ENCODE measurements around the gene KLRK1.
"Not testable (repeated sequence)": the region's sequence is repeated elsewhere in the genome, so short reads cannot be mapped to it uniquely, and the experiment has no call there.

KLRK1 gene

GRCh38 chr12:10361084-10361483, 28.8 kb downstream of the KLRK1 start:
- peaks cover 11 to 12% of the 10 kb centered on the region in 2 donors for H3K4me1 ChIP-seq (ENCODE audit: control insufficient read depth in 1 of 2, insufficient read depth in 2 of 2, low read length in 2 of 2)
- H3K9me3 ChIP-seq (ENCODE audit: control insufficient read depth in 1 of 2, low read length in 2 of 2), result no peaks in the 10 kb centered on the region
- H3K27ac ChIP-seq (ENCODE audit: low read length), result no peak overlapping the region
- no peaks in the 10 kb centered on the region for H3K27me3 ChIP-seq (ENCODE audit: low read depth, low read length)
- H3K4me3 ChIP-seq (ENCODE audit: low read depth in 1 of 2, low read length in 2 of 2), result no peak overlapping the region
- no peaks in the 10 kb centered on the region for H3K36me3 ChIP-seq (ENCODE audit: control insufficient read depth in 1 of 2, insufficient read depth in 2 of 2, low read length in 2 of 2)

- Histone ChIP-seq H3K27me3 (ENCODE audit: low read depth, low read length) (no peaks in the 10 kb centered on the region), H3K9me3 (ENCODE audit: control insufficient read depth in 1 of 2, low read length in 2 of 2) (no peaks in the 10 kb centered on the region), H3K27ac (ENCODE audit: low read length) (no peak overlapping the region), H3K4me3 (ENCODE audit: low read depth in 1 of 2, low read length in 2 of 2) (no peak overlapping the region), H3K36me3 (ENCODE audit: control insufficient read depth in 1 of 2, insufficient read depth in 2 of 2, low read length in 2 of 2) (no peaks in the 10 kb centered on the region), H3K4me1 (ENCODE audit: control insufficient read depth in 1 of 2, insufficient read depth in 2 of 2, low read length in 2 of 2) (peaks cover under 1 to 3% of the 10 kb centered on the region in 2 donors)
Measured at GRCh38 chr12:10358969-10359368, 30.9 kb downstream of the KLRK1 start.

GRCh38 chr12:10358131-10358530, 31.7 kb downstream of the KLRK1 start:
- H3K4me3 ChIP-seq (ENCODE audit: low read depth in 1 of 2, low read length in 2 of 2), result no peak overlapping the region
- no peaks in the 10 kb centered on the region for H3K9me3 ChIP-seq (ENCODE audit: control insufficient read depth in 1 of 2, low read length in 2 of 2)
- peaks cover 0 to 3% of the 10 kb centered on the region in 2 donors for H3K4me1 ChIP-seq (ENCODE audit: control insufficient read depth in 1 of 2, insufficient read depth in 2 of 2, low read length in 2 of 2)
- H3K27ac ChIP-seq (ENCODE audit: low read length), result no peak overlapping the region
- no peaks in the 10 kb centered on the region for H3K36me3 ChIP-seq (ENCODE audit: control insufficient read depth in 1 of 2, insufficient read depth in 2 of 2, low read length in 2 of 2)
- H3K27me3 ChIP-seq (ENCODE audit: low read depth, low read length), result no peaks in the 10 kb centered on the region

GRCh38 chr12:10354502-10354901, 35.3 kb downstream of the KLRK1 start:
- Histone ChIP-seq H3K4me3 (ENCODE audit: low read depth in 1 of 2, low read length in 2 of 2) (no peak overlapping the region), H3K9me3 (ENCODE audit: control insufficient read depth in 1 of 2, low read length in 2 of 2) (no peaks in the 10 kb centered on the region), H3K27ac (ENCODE audit: low read length) (no peak overlapping the region), H3K27me3 (ENCODE audit: low read depth, low read length) (no peaks in the 10 kb centered on the region), H3K36me3 (ENCODE audit: control insufficient read depth in 1 of 2, insufficient read depth in 2 of 2, low read length in 2 of 2) (no peaks in the 10 kb centered on the region), H3K4me1 (ENCODE audit: control insufficient read depth in 1 of 2, insufficient read depth in 2 of 2, low read length in 2 of 2) (no peaks in the 10 kb centered on the region)

- H3K27ac ChIP-seq (ENCODE audit: low read length), result no peak overlapping the region
Measured at GRCh38 chr12:10354071-10354470, 35.8 kb downstream of the KLRK1 start.

GRCh38 chr12:10351457-10351856, 38.4 kb downstream of the KLRK1 start:
- H3K4me3 ChIP-seq (ENCODE audit: low read depth in 1 of 2, low read length in 2 of 2); H3K4me1 ChIP-seq (ENCODE audit: control insufficient read depth in 1 of 2, insufficient read depth in 2 of 2, low read length in 2 of 2); H3K27ac ChIP-seq (ENCODE audit: low read length); H3K9me3 ChIP-seq (ENCODE audit: control insufficient read depth in 1 of 2, low read length in 2 of 2); H3K36me3 ChIP-seq (ENCODE audit: control insufficient read depth in 1 of 2, insufficient read depth in 2 of 2, low read length in 2 of 2); H3K27me3 ChIP-seq (ENCODE audit: low read depth, low read length): not testable (repeated sequence)

More at GRCh38 chr12:10354071-10354470, 35.8 kb downstream of the KLRK1 start:
- H3K4me1 ChIP-seq (ENCODE audit: control insufficient read depth in 1 of 2, insufficient read depth in 2 of 2, low read length in 2 of 2), result no peaks in the 10 kb centered on the region
- H3K27me3 ChIP-seq (ENCODE audit: low read depth, low read length), result no peaks in the 10 kb centered on the region
- H3K36me3 ChIP-seq (ENCODE audit: control insufficient read depth in 1 of 2, insufficient read depth in 2 of 2, low read length in 2 of 2), result no peaks in the 10 kb centered on the region
- H3K4me3 ChIP-seq (ENCODE audit: low read depth in 1 of 2, low read length in 2 of 2), result no peak overlapping the region
- H3K9me3 ChIP-seq (ENCODE audit: control insufficient read depth in 1 of 2, low read length in 2 of 2), result no peaks in the 10 kb centered on the region

GRCh38 chr12:10341892-10342509, 47.8 kb downstream of the KLRK1 start:
- Histone ChIP-seq H3K4me1 (ENCODE audit: control insufficient read depth in 1 of 2, insufficient read depth in 2 of 2, low read length in 2 of 2) (no peaks in the 10 kb centered on the region), H3K27ac (ENCODE audit: low read length) (no peak overlapping the region), H3K27me3 (ENCODE audit: low read depth, low read length) (no peaks in the 10 kb centered on the region), H3K4me3 (ENCODE audit: low read depth in 1 of 2, low read length in 2 of 2) (no peak overlapping the region), H3K36me3 (ENCODE audit: control insufficient read depth in 1 of 2, insufficient read depth in 2 of 2, low read length in 2 of 2) (no peaks in the 10 kb centered on the region), H3K9me3 (ENCODE audit: control insufficient read depth in 1 of 2, low read length in 2 of 2) (no peaks in the 10 kb centered on the region)

GRCh38 chr12:10340946-10341345, 48.9 kb downstream of the KLRK1 start:
- not testable (repeated sequence) for H3K36me3 ChIP-seq (ENCODE audit: control insufficient read depth in 1 of 2, insufficient read depth in 2 of 2, low read length in 2 of 2); H3K27me3 ChIP-seq (ENCODE audit: low read depth, low read length); H3K9me3 ChIP-seq (ENCODE audit: control insufficient read depth in 1 of 2, low read length in 2 of 2); H3K27ac ChIP-seq (ENCODE audit: low read length); H3K4me3 ChIP-seq (ENCODE audit: low read depth in 1 of 2, low read length in 2 of 2); H3K4me1 ChIP-seq (ENCODE audit: control insufficient read depth in 1 of 2, insufficient read depth in 2 of 2, low read length in 2 of 2)

GRCh38 chr12:10339053-10339840, 50.6 kb downstream of the KLRK1 start:
- no peak overlapping the region for H3K27ac ChIP-seq (ENCODE audit: low read length)
- H3K4me3 ChIP-seq (ENCODE audit: low read depth in 1 of 2, low read length in 2 of 2), result no peak overlapping the region
- no peaks in the 10 kb centered on the region for H3K4me1 ChIP-seq (ENCODE audit: control insufficient read depth in 1 of 2, insufficient read depth in 2 of 2, low read length in 2 of 2)
- no peaks in the 10 kb centered on the region for H3K9me3 ChIP-seq (ENCODE audit: control insufficient read depth in 1 of 2, low read length in 2 of 2)
- H3K36me3 ChIP-seq (ENCODE audit: control insufficient read depth in 1 of 2, insufficient read depth in 2 of 2, low read length in 2 of 2), result no peaks in the 10 kb centered on the region
- no peaks in the 10 kb centered on the region for H3K27me3 ChIP-seq (ENCODE audit: low read depth, low read length)

GRCh38 chr12:10338470-10338869, 51.4 kb downstream of the KLRK1 start:
- H3K9me3 ChIP-seq (ENCODE audit: control insufficient read depth in 1 of 2, low read length in 2 of 2); H3K4me1 ChIP-seq (ENCODE audit: control insufficient read depth in 1 of 2, insufficient read depth in 2 of 2, low read length in 2 of 2); H3K4me3 ChIP-seq (ENCODE audit: low read depth in 1 of 2, low read length in 2 of 2); H3K27ac ChIP-seq (ENCODE audit: low read length); H3K27me3 ChIP-seq (ENCODE audit: low read depth, low read length); H3K36me3 ChIP-seq (ENCODE audit: control insufficient read depth in 1 of 2, insufficient read depth in 2 of 2, low read length in 2 of 2): not testable (repeated sequence)

GRCh38 chr12:10336196-10336595, 53.6 kb downstream of the KLRK1 start:
- not testable (repeated sequence) for H3K27me3 ChIP-seq (ENCODE audit: low read depth, low read length); H3K27ac ChIP-seq (ENCODE audit: low read length); H3K9me3 ChIP-seq (ENCODE audit: control insufficient read depth in 1 of 2, low read length in 2 of 2); H3K4me3 ChIP-seq (ENCODE audit: low read depth in 1 of 2, low read length in 2 of 2); H3K36me3 ChIP-seq (ENCODE audit: control insufficient read depth in 1 of 2, insufficient read depth in 2 of 2, low read length in 2 of 2); H3K4me1 ChIP-seq (ENCODE audit: control insufficient read depth in 1 of 2, insufficient read depth in 2 of 2, low read length in 2 of 2)

Data from muscle layer of duodenum (tissue), 2 donors.